ENCODE results near the gene TPK1. TPM values are rescaled to one million over a fixed set of nuclear protein-coding genes. Genes with fewer than 3 reads are reported as not detected.

Gene TPK1
- total and polyA plus RNA-seq, 7 donors, result 1.7 to 5.1 (median 2.5) TPM

GRCh38 chr7:144474363-144474762 is 361.5 kb downstream of the TPK1 start:
- Histone ChIP-seq H3K27me3 (ENCODE audit: insufficient read depth in 3 of 3, low read length in 2 of 3) (no peaks in the 10 kb centered on the region), H3K4me3 (no peak overlapping the region), H3K4me1 (no peaks in the 10 kb centered on the region), H3K36me3 (ENCODE audit: insufficient read depth in 1 of 2, low read depth in 1 of 2) (no peaks in the 10 kb centered on the region), H3K27ac (no peak overlapping the region), H3K9me3 (no peaks in the 10 kb centered on the region)
- no peak for TF ChIP-seq CTCF (IDR thresholded peaks at IDR 0.05)
- no peak for ATAC-seq
- intact Hi-C loops (cut with DNase I), result no loop called here
- no peak for DNase-seq
- 94 to 100% (median 95%) methylated on average over 1 of the region's 1 CpG for WGBS, 3 donors

DNA sequence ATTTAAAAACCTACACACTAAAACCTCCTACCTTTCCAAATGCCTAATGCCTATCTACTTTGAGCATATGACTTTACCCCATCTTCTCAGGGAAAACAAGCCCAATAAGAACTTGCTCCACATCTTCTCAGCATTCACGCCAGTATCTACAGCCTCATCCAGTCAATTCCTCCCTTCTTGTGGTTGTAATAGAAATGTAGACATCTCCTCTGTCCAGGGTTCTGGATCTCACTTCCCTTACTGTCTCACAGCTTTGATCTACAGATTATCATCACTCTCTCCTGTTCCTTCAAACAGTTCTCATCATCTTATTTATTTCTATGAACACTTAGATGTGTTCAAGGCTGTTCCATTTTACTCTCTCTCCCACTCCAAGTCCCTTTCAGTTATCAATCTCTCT is 361.9 kb downstream of the TPK1 start:
- intact Hi-C loops (cut with DNase I), result no loop called here
- ATAC-seq, result no peak
- Histone ChIP-seq H3K4me3 (no peak overlapping the region), H3K27me3 (ENCODE audit: insufficient read depth in 3 of 3, low read length in 2 of 3) (no peaks in the 10 kb centered on the region), H3K27ac (no peak overlapping the region), H3K36me3 (ENCODE audit: insufficient read depth in 1 of 2, low read depth in 1 of 2) (no peaks in the 10 kb centered on the region), H3K4me1 (no peaks in the 10 kb centered on the region), H3K9me3 (no peaks in the 10 kb centered on the region)
- DNase-seq, result no peak
- no peak for TF ChIP-seq CTCF (IDR thresholded peaks at IDR 0.05)
- WGBS, 3 donors, result 78 to 89% (median 79%) methylated on average over 1 of the region's 1 CpG

GRCh38 chr7:144470078-144470477 is 365.8 kb downstream of the TPK1 start:
- no peaks in the 10 kb centered on the region for H3K4me1 ChIP-seq
- intact Hi-C loops (cut with DNase I), result no loop called here
- TF ChIP-seq CTCF (IDR thresholded peaks at IDR 0.05), result no peak
- no peaks in the 10 kb centered on the region for H3K27me3 ChIP-seq (ENCODE audit: insufficient read depth in 3 of 3, low read length in 2 of 3)
- DNase-seq (no peak), ATAC-seq (no peak)
- no peaks in the 10 kb centered on the region for H3K36me3 ChIP-seq (ENCODE audit: insufficient read depth in 1 of 2, low read depth in 1 of 2)
- no peak overlapping the region for H3K27ac ChIP-seq
- no peaks in the 10 kb centered on the region for H3K9me3 ChIP-seq
- H3K4me3 ChIP-seq, result no peak overlapping the region

- Histone ChIP-seq H3K4me3 (no peak overlapping the region), H3K27ac (no peak overlapping the region), H3K27me3 (ENCODE audit: insufficient read depth in 3 of 3, low read length in 2 of 3) (no peaks in the 10 kb centered on the region), H3K9me3 (no peaks in the 10 kb centered on the region), H3K4me1 (no peaks in the 10 kb centered on the region), H3K36me3 (ENCODE audit: insufficient read depth in 1 of 2, low read depth in 1 of 2) (no peaks in the 10 kb centered on the region)
- no peak for TF ChIP-seq CTCF (IDR thresholded peaks at IDR 0.05)
- no peak for ATAC-seq
- intact Hi-C loops (cut with DNase I), result no loop called here
- DNase-seq, result no peak
Observed at GRCh38 chr7:144468990-144469732, 366.7 kb downstream of the TPK1 start.

- H3K4me1 ChIP-seq, result no peaks in the 10 kb centered on the region
- no peak overlapping the region for H3K27ac ChIP-seq
- H3K4me3 ChIP-seq, result no peak overlapping the region
- no peak for TF ChIP-seq CTCF (IDR thresholded peaks at IDR 0.05)
- intact Hi-C loops (cut with DNase I), result no loop called here
- H3K27me3 ChIP-seq (ENCODE audit: insufficient read depth in 3 of 3, low read length in 2 of 3), result no peaks in the 10 kb centered on the region
- 63 to 77% (median 74%) methylated on average over 5 of the region's 5 CpGs for WGBS, 3 donors
- no peaks in the 10 kb centered on the region for H3K36me3 ChIP-seq (ENCODE audit: insufficient read depth in 1 of 2, low read depth in 1 of 2)
- H3K9me3 ChIP-seq, result no peaks in the 10 kb centered on the region
- DNase-seq (no peak), ATAC-seq (no peak)
Observed at GRCh38 chr7:144459635-144460034, 376.2 kb downstream of the TPK1 start.

Data from psoas muscle (tissue), 8 donors.